BE2C (cell line): ENCODE results near the gene TAF11L4.
"Not testable (repeated sequence)": the region's sequence is repeated elsewhere in the genome, so short reads cannot be mapped to it uniquely, and the experiment has no call there.

Experiments
- DNase-seq: peaks from one replicate; pipeline ENCODE4 v3.0.0-alpha.2; 2020
- H3K27me3 ChIP-seq: fragments of 250-450 bp; sonication (Bioruptor Pico); 2 replicates; pipeline ENCODE4 v1.5.1; 2020; ENCODE audit warnings: mild to moderate bottlenecking
- H3K36me3 ChIP-seq: fragments of 250-450 bp; sonication (Bioruptor Pico); 2 replicates; pipeline ENCODE4 v1.5.1; 2020; ENCODE audit warnings: mild to moderate bottlenecking
- H3K4me1 ChIP-seq: fragments of 250-450 bp; sonication (Bioruptor Pico); 2 replicates; pipeline ENCODE4 v1.5.1; 2020
- H3K4me3 ChIP-seq: 2 replicates; pipeline ENCODE4 v1.5.1; 2011; ENCODE audit warnings: low read depth, low read length
- H3K9me3 ChIP-seq: fragments of 250-450 bp; sonication (Bioruptor Pico); 2 replicates; pipeline ENCODE4 v1.5.1; 2020
- CTCF ChIP-seq: IDR thresholded peaks from 2 replicates; pipeline ENCODE4 v1.5.1; 2012; ENCODE audit warnings: mild to moderate bottlenecking, low read depth, low read length

Gene TAF11L4

GRCh38 chr5:17487174-17487512, 34.5 kb upstream of the TAF11L4 start:
- H3K36me3 ChIP-seq = no peaks in the 10 kb centered on the region

GRCh38 chr5:17491257-17491656, 30.3 kb upstream of the TAF11L4 start:
- not testable (repeated sequence) for H3K4me1 ChIP-seq, H3K9me3 ChIP-seq, H3K4me3 ChIP-seq, H3K36me3 ChIP-seq, DNase-seq, H3K27me3 ChIP-seq

More at GRCh38 chr5:17487174-17487512, 34.5 kb upstream of the TAF11L4 start:
- no peaks in the 10 kb centered on the region for H3K9me3 ChIP-seq
- TF ChIP-seq CTCF = no peak
- H3K27me3 ChIP-seq = no peaks in the 10 kb centered on the region
- no peak overlapping the region for H3K4me3 ChIP-seq
- H3K4me1 ChIP-seq = peaks cover 7% of the 10 kb centered on the region
- no peak for DNase-seq

- no peak for TF ChIP-seq CTCF
- Histone ChIP-seq H3K4me3 (no peak overlapping the region), H3K27me3 (no peaks in the 10 kb centered on the region), H3K36me3 (no peaks in the 10 kb centered on the region), H3K4me1 (peaks cover 13% of the 10 kb centered on the region), H3K9me3 (no peaks in the 10 kb centered on the region)
- no peak for DNase-seq
These were observed 28.8 kb upstream of the TAF11L4 start for GRCh38 chr5:17492770-17493169.

- no peak for TF ChIP-seq CTCF
- H3K27me3 ChIP-seq = no peaks in the 10 kb centered on the region
- peak; percentile 72 for DNase-seq
- no peaks in the 10 kb centered on the region for H3K36me3 ChIP-seq
- H3K4me1 ChIP-seq = peaks cover 15% of the 10 kb centered on the region
- no peak overlapping the region for H3K4me3 ChIP-seq
- H3K9me3 ChIP-seq = no peaks in the 10 kb centered on the region
These were observed 24.2 kb upstream of the TAF11L4 start for GRCh38 chr5:17497446-17497845.

- H3K9me3 ChIP-seq, H3K27me3 ChIP-seq, H3K36me3 ChIP-seq, H3K4me3 ChIP-seq, DNase-seq: not testable (repeated sequence)
- H3K4me1 ChIP-seq = peaks cover 15% of the 10 kb centered on the region
These were observed 23.7 kb upstream of the TAF11L4 start, which contains the start of gene TAF11L2 for GRCh38 chr5:17497931-17498330. Gene TAF11L2, plus strand, starts transcription at chr5:17498231.

GRCh38 chr5:17511775-17512325, 9.8 kb upstream of the TAF11L4 start:
- no peaks in the 10 kb centered on the region for H3K36me3 ChIP-seq
- H3K27me3 ChIP-seq = no peaks in the 10 kb centered on the region
- H3K4me3 ChIP-seq = no peak overlapping the region
- TF ChIP-seq CTCF = no peak
- H3K9me3 ChIP-seq = no peaks in the 10 kb centered on the region
- no peak for DNase-seq
- H3K4me1 ChIP-seq = no peaks in the 10 kb centered on the region

GRCh38 chr5:17517526-17517925, 4.1 kb upstream of the TAF11L4 start:
- not testable (repeated sequence) for H3K4me3 ChIP-seq, H3K4me1 ChIP-seq, H3K9me3 ChIP-seq, H3K36me3 ChIP-seq, H3K27me3 ChIP-seq
- peak; percentile 17 for DNase-seq

GRCh38 chr5:17518067-17518466, 3.5 kb upstream of the TAF11L4 start, which contains the start of gene TAF11L3:
Gene TAF11L3, plus strand, starts transcription at chr5:17518367.
- H3K4me3 ChIP-seq, H3K27me3 ChIP-seq, DNase-seq, H3K4me1 ChIP-seq, H3K9me3 ChIP-seq, H3K36me3 ChIP-seq: not testable (repeated sequence)

- H3K4me3 ChIP-seq, H3K36me3 ChIP-seq: not testable (repeated sequence)
These were observed 2.1 kb upstream of the TAF11L4 start for GRCh38 chr5:17519508-17519907.

GRCh38 chr5:17524935-17525334, 3.3 kb downstream of the TAF11L4 start, which contains the start of gene TAF11L5:
Gene TAF11L5, plus strand, starts transcription at chr5:17525235.
- not testable (repeated sequence) for H3K27me3 ChIP-seq, DNase-seq, H3K9me3 ChIP-seq, H3K4me3 ChIP-seq, H3K36me3 ChIP-seq, H3K4me1 ChIP-seq

More at GRCh38 chr5:17519508-17519907, 2.1 kb upstream of the TAF11L4 start:
- H3K9me3 ChIP-seq, H3K4me1 ChIP-seq, DNase-seq, H3K27me3 ChIP-seq: not testable (repeated sequence)

GRCh38 chr5:17526504-17526903, 4.9 kb downstream of the TAF11L4 start:
- not testable (repeated sequence) for H3K4me1 ChIP-seq, H3K4me3 ChIP-seq, H3K36me3 ChIP-seq, H3K27me3 ChIP-seq, H3K9me3 ChIP-seq
- DNase-seq = peak; percentile 25

- not testable (repeated sequence) for H3K36me3 ChIP-seq, H3K4me3 ChIP-seq, H3K4me1 ChIP-seq, DNase-seq, H3K9me3 ChIP-seq, H3K27me3 ChIP-seq
These were observed 6.8 kb downstream of the TAF11L4 start, which contains the start of gene TAF11L6 for GRCh38 chr5:17528369-17528768. Gene TAF11L6, plus strand, starts transcription at chr5:17528669.
